Endothelial cell of umbilical vein (primary cell): Measurements from ENCODE around the gene CYP2A7. TPM values are rescaled to one million over a fixed set of nuclear protein-coding genes. Genes with fewer than 3 reads are reported as not detected.
"Not testable (repeated sequence)": the region's sequence is repeated elsewhere in the genome, so short reads cannot be mapped to it uniquely, and the experiment has no call there.

Experiments
- BruUV-seq: library from RNA; stranded (reverse); fragments of 400-500 nt; replicated peaks from 2 replicates; lab custom pipeline; 2021; lab: Mats Ljungman, UMichigan
- CTCF ChIA-PET: fragments of 300-600, 350-600 bp; sonication (Branson Sonifier 250); formaldehyde crosslinking; loops from one replicate; lab custom pipeline; 2021; ENCODE audit warnings: antibody characterized with exemption, inconsistent platforms; lab: Charles Lee
- POLR2A ChIA-PET: fragments of 300-600, 350-600 bp; sonication (Branson Sonifier 250); formaldehyde crosslinking; loops from one replicate; lab custom pipeline; 2021; ENCODE audit warnings: antibody characterized with exemption, inconsistent platforms; lab: Charles Lee
- DNase-seq: peaks from one replicate; pipeline ENCODE4 v3.0.0-alpha.2; 2011; ENCODE audit warnings: low read depth, low spot score
- FAIRE-seq: peaks from 2 replicates; lab custom pipeline; 2011; peaks lifted over from hg19 to GRCh38; lab: Jason Lieb, UNC
- H2AFZ ChIP-seq: 2 replicates; pipeline ENCODE4 v1.6.0; 2012; ENCODE audit warnings: low read depth, low read length, control low read depth, inconsistent platforms
- H3K27ac ChIP-seq: 2 replicates; pipeline ENCODE4 v1.5.1; 2011; ENCODE audit warnings: low read depth, mild to moderate bottlenecking, control low read depth, low read length, moderate library complexity; ENCODE audit not compliant: insufficient read depth
- H3K27me3 ChIP-seq, 2 experiments: 2 replicates each; pipeline versions ENCODE4 v1.6.0 to v1.6.1; 2011; ENCODE audit warnings: low read length in 2 of 2, mixed read lengths in 1 of 2; ENCODE audit not compliant: control insufficient read depth in 2 of 2, insufficient read depth in 2 of 2
- H3K36me3 ChIP-seq, 2 experiments: 2 replicates in 1 of 2; 3 replicates in 1 of 2; pipeline ENCODE4 v1.5.1; 2011; ENCODE audit warnings: low read length in 2 of 2, mild to moderate bottlenecking in 1 of 2, moderate library complexity in 1 of 2; ENCODE audit not compliant: control insufficient read depth in 2 of 2, insufficient read depth in 2 of 2; ENCODE audit errors: extremely low read depth in 1 of 2
- H3K4me1 ChIP-seq: 3 replicates; pipeline ENCODE4 v1.5.1; 2011; ENCODE audit warnings: mild to moderate bottlenecking, low read length; ENCODE audit not compliant: control insufficient read depth, insufficient read depth; ENCODE audit errors: extremely low read depth
- H3K4me2 ChIP-seq: 2 replicates; pipeline ENCODE4 v1.6.1; 2011; ENCODE audit warnings: low read length, control low read depth, mixed read lengths; ENCODE audit not compliant: insufficient read depth
- H3K4me3 ChIP-seq, 3 experiments: fragments of 200-600 bp in 1 of 3; sonication (generic), shearing (Covaris generic) in 1 of 3; replicated peaks in 1 of 3; 2 replicates each; pipeline ENCODE4 v1.5.1; 2011 to 2016; ENCODE audit warnings: control low read depth in 3 of 3, low read length in 3 of 3, mild to moderate bottlenecking in 2 of 3, inconsistent platforms in 1 of 3, low read depth in 1 of 3, moderate library complexity in 1 of 3; ENCODE audit not compliant: insufficient read depth in 1 of 3
- H3K79me2 ChIP-seq: 2 replicates; pipeline ENCODE4 v1.6.0; 2012; ENCODE audit warnings: low read length, inconsistent platforms; ENCODE audit not compliant: control insufficient read depth, insufficient read depth
- H3K9ac ChIP-seq: replicated peaks from 2 replicates; pipeline ENCODE3; 2011; ENCODE audit warnings: low read length, control low read depth; ENCODE audit not compliant: insufficient read depth; ENCODE audit errors: extremely low read depth
- H3K9me1 ChIP-seq: replicated peaks from 3 replicates; pipeline ENCODE4 v1.6.0; 2011; ENCODE audit warnings: mild to moderate bottlenecking, low read length; ENCODE audit not compliant: control insufficient read depth, insufficient read depth; ENCODE audit errors: extremely low read depth
- H3K9me3 ChIP-seq: replicated peaks from 2 replicates; pipeline ENCODE4 v1.5.1; 2012; ENCODE audit warnings: low read length, inconsistent platforms; ENCODE audit not compliant: control insufficient read depth, insufficient read depth
- H4K20me1 ChIP-seq: replicated peaks from 2 replicates; pipeline ENCODE3; 2011; ENCODE audit warnings: mild to moderate bottlenecking, low read length; ENCODE audit not compliant: control insufficient read depth, insufficient read depth; ENCODE audit errors: extremely low read depth
- CTCF ChIP-seq, 2 donors: IDR thresholded peaks; 1 replicate in 1 of 2; 2 replicates in 1 of 2; pipeline ENCODE4 v1.5.1; 2011; ENCODE audit warnings: low read length in 2 of 2, mild to moderate bottlenecking in 2 of 2, moderate library complexity in 2 of 2, control low read depth in 1 of 2, inconsistent platforms in 1 of 2, low read depth in 1 of 2; ENCODE audit not compliant: insufficient read depth in 1 of 2; ENCODE audit errors: extremely low read depth in 1 of 2
- FOS ChIP-seq: IDR thresholded peaks from 2 replicates; pipeline ENCODE4 v1.6.1; 2011; ENCODE audit warnings: mild to moderate bottlenecking, low read length, moderate library complexity, borderline replicate concordance; ENCODE audit not compliant: insufficient read depth
- GATA2 ChIP-seq: IDR thresholded peaks from 2 replicates; pipeline ENCODE4 v1.7.0; 2011; ENCODE audit warnings: low read depth, mild to moderate bottlenecking, moderate library complexity, mixed read lengths, low read length; ENCODE audit not compliant: insufficient read length, insufficient read depth
- MAX ChIP-seq: IDR thresholded peaks from 2 replicates; pipeline ENCODE4 v1.6.1; 2011; ENCODE audit not compliant: insufficient read depth, insufficient read length
- dilution Hi-C: fragments of 300-500 bp; cut with MboI; formaldehyde crosslinking; loops from one replicate; pipeline ENCODE4 v1.15.0; 2019; ENCODE audit warnings: low sequenced_read_pairs; ENCODE audit not compliant: extremely low pct_ligation_motif_present
- intact Hi-C: fragments of 100-400 bp; cut with micrococcal nuclease; formaldehyde crosslinking; loops from one replicate; pipeline ENCODE4 v1.10.0; 2022
- polyA plus RNA-seq, 4 experiments: library from polyadenylated mRNA; depleted of rRNA in 3 of 4; stranded (reverse) in 3 of 4; unstranded in 1 of 4; fragments of >200 nt; gene quantifications; 2 replicates each; pipeline versions ENCODE4 v1.2.1 to v1.2.3, GENCODE V29; 2011 to 2012; ENCODE audit warnings: missing spikeins in 1 of 4
- total RNA-seq: library from RNA; stranded (reverse); gene quantifications from 2 replicates; pipeline ENCODE4 v1.2.3, GENCODE V29; 2021

CYP2A7 gene
- total and polyA plus RNA-seq, 2 donors (not counting 3 experiments of a cell fraction or from before 2014, with no cell fraction given), result not detected

- H3K9ac ChIP-seq, H3K9me1 ChIP-seq, H4K20me1 ChIP-seq, H3K4me2 ChIP-seq, H3K79me2 ChIP-seq, H3K27me3 ChIP-seq, POLR2A ChIA-PET, DNase-seq, intact Hi-C loops, H3K4me1 ChIP-seq, FAIRE-seq, H3K36me3 ChIP-seq, dilution Hi-C loops, H3K27ac ChIP-seq, H3K9me3 ChIP-seq, CTCF ChIA-PET, H2AFZ ChIP-seq, H3K4me3 ChIP-seq, BruUV-seq: not testable (repeated sequence)
Observed at GRCh38 chr19:40838477-40838876, 43.6 kb downstream of the CYP2A7 start.

GRCh38 chr19:40836754-40837429 lies 45.1 kb downstream of the CYP2A7 start:
- no peaks in the 10 kb centered on the region for H4K20me1 ChIP-seq
- no peak overlapping the region for H3K4me2 ChIP-seq
- no peaks in the 10 kb centered on the region for H3K4me1 ChIP-seq
- H3K27me3 ChIP-seq, result peaks cover 0 to 1% of the 10 kb centered on the region in 2 experiments
- DNase-seq (no peak), FAIRE-seq (no peak)
- no peak for TF ChIP-seq GATA2
- no peak for TF ChIP-seq MAX
- no peak for TF ChIP-seq CTCF (IDR thresholded peaks at IDR 0.05; ENCODE audit: extremely low read depth in 1 of 2, insufficient read depth in 1 of 2, low read depth in 1 of 2, low read length in 2 of 2)
- no peak for TF ChIP-seq FOS
- no peak overlapping the region for H3K4me3 ChIP-seq
- H3K9me1 ChIP-seq, result no peaks in the 10 kb centered on the region
- no peaks in the 10 kb centered on the region for H3K9me3 ChIP-seq
- ChIA-PET CTCF (no interaction called here), POLR2A (no interaction called here)
- no TSS peak for BruUV-seq
- no peaks in the 10 kb centered on the region for H3K36me3 ChIP-seq
- dilution Hi-C loops, result no loop called here
- H3K79me2 ChIP-seq, result no peaks in the 10 kb centered on the region
- intact Hi-C loops, result no loop called here
- H2AFZ ChIP-seq, result no peak overlapping the region
- H3K27ac ChIP-seq, result no peak overlapping the region
- H3K9ac ChIP-seq, result no peak overlapping the region

GRCh38 chr19:40833728-40834533 lies 48.1 kb downstream of the CYP2A7 start:
- POLR2A ChIA-PET, H3K4me3 ChIP-seq, H3K36me3 ChIP-seq, H3K9me1 ChIP-seq, H3K9ac ChIP-seq, H3K79me2 ChIP-seq, H3K27ac ChIP-seq, H2AFZ ChIP-seq, H3K27me3 ChIP-seq, H3K4me2 ChIP-seq, CTCF ChIA-PET, dilution Hi-C loops, BruUV-seq, H3K9me3 ChIP-seq, H3K4me1 ChIP-seq, H4K20me1 ChIP-seq, DNase-seq, intact Hi-C loops: not testable (repeated sequence)
- FAIRE-seq, result peak; percentile 12
